RWPE1 (cell line): ENCODE data around the gene SIM2.
"Not testable (repeated sequence)": the region's sequence is repeated elsewhere in the genome, so short reads cannot be mapped to it uniquely, and the experiment has no call there.

Source experiments
- CTCF ChIA-PET: fragments of 350-600 bp; sonication (Branson Sonifier 250); formaldehyde crosslinking; extraction: SDS; loops from one replicate; lab custom pipeline; 2021; lab: Yijun Ruan, JAX
- POLR2A ChIA-PET: fragments of 400-600 bp; formaldehyde crosslinking; extraction: SDS; loops from one replicate; lab custom pipeline; 2020; ENCODE audit warnings: antibody characterized with exemption; ENCODE audit not compliant: low non-redundant PET; lab: Yijun Ruan, JAX
- DNase-seq: peaks from one replicate; pipeline ENCODE4 v3.0.0; 2012; ENCODE audit warnings: low spot score
- H3K27ac ChIP-seq: fragments of 450-650 bp; 2 replicates; pipeline ENCODE4 v1.5.1; 2017
- TF ChIP-seq, protein P1 (sequence below): fragments of 450-650 bp; conservative IDR thresholded peaks from 2 replicates; pipeline ENCODE4 v1.5.1; 2017; ENCODE audit warnings: low read depth, mild to moderate bottlenecking

Gene SIM2

DNA sequence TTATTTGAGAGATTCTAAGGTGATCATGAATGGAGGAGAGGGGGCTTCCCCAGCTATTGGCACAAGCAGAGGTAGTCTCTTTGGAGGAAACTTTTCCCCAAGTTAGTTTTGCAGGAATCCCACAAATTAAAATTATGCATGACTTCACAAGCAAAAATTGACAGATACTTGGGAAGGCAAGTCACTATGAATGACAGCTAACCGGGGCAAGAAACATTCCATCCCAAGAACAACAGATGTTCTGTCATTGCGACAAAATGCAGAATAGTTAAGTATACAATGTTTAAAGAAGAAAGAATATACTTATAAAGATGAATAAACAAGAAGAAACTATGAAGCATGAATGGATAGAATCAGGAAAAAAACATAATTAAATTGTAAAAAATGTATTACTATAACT is 27.1 kb upstream of the SIM2 start:
- ChIA-PET CTCF (no interaction called here), POLR2A (no interaction called here)
- TF ChIP-seq, protein P1, sequence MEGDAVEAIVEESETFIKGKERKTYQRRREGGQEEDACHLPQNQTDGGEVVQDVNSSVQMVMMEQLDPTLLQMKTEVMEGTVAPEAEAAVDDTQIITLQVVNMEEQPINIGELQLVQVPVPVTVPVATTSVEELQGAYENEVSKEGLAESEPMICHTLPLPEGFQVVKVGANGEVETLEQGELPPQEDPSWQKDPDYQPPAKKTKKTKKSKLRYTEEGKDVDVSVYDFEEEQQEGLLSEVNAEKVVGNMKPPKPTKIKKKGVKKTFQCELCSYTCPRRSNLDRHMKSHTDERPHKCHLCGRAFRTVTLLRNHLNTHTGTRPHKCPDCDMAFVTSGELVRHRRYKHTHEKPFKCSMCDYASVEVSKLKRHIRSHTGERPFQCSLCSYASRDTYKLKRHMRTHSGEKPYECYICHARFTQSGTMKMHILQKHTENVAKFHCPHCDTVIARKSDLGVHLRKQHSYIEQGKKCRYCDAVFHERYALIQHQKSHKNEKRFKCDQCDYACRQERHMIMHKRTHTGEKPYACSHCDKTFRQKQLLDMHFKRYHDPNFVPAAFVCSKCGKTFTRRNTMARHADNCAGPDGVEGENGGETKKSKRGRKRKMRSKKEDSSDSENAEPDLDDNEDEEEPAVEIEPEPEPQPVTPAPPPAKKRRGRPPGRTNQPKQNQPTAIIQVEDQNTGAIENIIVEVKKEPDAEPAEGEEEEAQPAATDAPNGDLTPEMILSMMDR = no peak
- no peak for DNase-seq
- H3K27ac ChIP-seq = no peak overlapping the region

DNA sequence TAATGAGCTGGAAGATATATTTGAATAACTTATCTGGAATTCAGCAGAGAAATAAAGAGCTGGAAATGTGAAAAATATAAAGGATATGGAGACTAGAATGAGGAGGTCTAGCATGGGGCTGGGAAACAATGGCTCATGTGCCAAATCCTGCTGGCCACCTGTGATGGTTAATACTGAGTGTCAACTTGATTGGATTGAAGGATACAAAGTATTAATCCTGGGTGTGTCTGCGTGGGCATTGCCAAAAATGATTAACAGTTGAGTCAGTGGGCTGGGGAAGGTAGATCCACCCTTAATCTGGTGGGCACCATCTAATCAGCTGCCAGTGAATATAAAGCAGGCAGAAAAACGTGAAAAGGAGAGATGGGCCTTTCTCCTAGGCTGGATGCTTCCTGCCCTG is 26.6 kb upstream of the SIM2 start:
- H3K27ac ChIP-seq, DNase-seq, POLR2A ChIA-PET, CTCF ChIA-PET: not testable (repeated sequence)

DNA sequence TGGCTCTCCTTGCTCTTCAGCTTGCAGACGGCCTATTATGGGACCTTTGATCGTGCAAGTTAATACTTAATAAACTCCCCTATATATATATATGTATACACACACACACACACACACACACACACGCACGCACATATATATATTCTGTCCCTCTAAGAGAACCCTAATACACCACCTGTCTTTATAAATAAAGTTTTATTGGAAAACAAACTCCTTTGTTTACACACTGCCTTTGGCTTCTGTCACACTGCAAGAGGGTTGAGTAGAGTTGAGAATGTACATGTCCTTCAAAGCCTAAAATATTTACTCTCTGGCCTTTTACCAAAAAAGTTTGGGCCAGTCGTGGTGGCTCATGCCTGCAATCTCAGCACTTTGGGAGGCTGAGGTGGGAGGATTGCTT is 26.2 kb upstream of the SIM2 start:
- CTCF ChIA-PET = no interaction called here

DNA sequence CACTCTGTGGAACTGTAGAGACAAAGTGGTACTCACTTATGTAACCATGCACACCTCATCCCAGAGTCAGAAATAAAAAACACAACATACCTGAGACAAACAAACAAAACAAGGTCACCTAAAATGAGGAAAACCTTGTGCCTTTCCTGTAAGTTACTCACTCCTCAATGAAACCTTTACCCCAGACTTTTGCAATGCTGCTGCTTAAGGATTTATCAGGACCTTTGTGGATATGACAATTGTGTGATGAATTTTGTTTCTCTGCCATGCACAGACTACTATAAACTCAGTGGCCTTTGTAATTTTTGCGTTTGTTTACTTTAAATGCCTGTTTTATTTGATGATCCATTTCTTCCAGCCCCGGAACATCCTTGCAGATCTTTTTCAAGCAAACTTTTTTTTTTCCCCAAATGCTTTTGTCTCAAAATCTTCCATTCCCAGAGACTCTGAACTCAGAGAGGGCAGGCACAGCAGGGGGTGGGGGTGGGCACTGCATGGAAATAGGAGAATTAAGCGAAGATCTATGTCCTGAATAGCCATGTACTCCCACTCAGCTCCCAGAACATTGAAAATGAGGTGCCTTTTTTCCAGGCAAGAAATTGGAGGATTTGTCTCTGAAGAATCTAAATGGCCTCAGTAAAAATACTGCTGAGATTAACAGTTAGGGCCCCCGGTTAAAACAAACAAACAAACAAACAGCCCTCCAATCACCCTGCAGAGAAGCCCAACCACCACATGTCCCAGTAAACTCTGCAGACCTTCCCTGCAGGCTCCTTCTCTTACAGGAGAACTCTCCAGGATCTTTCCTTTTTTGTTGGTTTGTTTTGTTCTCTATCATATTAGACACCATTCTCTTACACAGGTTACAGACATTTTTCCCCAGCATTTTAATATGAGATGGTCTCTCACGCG is 22.6 kb upstream of the SIM2 start:
- TF ChIP-seq, protein P1 = no peak
- CTCF ChIA-PET = no interaction called here
- POLR2A ChIA-PET = no interaction called here
- H3K27ac ChIP-seq = no peak overlapping the region
- no peak for DNase-seq

More for the DNA sequence above, 26.2 kb upstream of the SIM2 start:
- no peak overlapping the region for H3K27ac ChIP-seq
- no peak for DNase-seq
- POLR2A ChIA-PET = no interaction called here
- TF ChIP-seq, protein P1 = no peak

DNA sequence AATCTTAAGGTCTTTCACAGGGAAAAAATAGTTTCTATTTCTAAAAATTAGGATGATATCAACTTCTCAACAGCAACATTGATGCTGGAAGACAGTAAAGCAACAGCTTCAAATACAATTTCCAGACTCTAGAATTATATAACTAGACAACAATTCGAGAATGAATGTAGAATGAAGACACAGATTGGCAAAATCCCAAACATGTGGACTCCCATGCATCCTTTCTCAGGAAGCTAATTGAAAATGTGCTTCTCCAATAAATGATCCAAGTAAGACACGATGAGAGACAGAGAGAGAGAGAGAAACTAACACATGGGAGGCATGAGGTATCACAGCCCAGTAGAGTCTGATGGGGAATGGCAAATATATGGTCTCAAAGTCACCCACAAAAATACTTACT is 21.5 kb upstream of the SIM2 start:
- POLR2A ChIA-PET = interaction anchor here (0.6 kb wide), 1 partner anchor 19 kb away, joined by 3 read pairs; no protein-coding TSS in a partner anchor
- CTCF ChIA-PET = no interaction called here
- no peak overlapping the region for H3K27ac ChIP-seq
- DNase-seq = no peak
- TF ChIP-seq, protein P1 = no peak

DNA sequence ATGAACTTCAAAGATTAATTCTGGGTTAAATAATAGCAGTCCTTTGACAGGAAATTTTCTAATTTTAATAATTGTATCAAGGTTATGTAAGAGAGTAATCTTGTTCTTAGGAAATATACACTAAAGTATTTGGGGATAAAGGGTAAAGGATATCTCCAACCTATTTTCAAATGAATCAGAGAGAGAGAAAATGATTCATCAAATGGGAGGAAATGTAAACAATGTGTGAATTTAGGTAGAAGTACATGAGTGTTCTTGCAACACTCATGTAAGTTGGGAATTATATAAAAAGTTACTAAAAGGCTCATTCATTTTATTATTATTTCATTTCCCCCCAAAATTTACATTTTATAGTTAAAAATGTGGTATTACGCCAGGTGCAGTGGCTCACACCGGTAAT is 20.4 kb upstream of the SIM2 start:
- H3K27ac ChIP-seq = no peak overlapping the region
- ChIA-PET POLR2A (no interaction called here), CTCF (no interaction called here)
- TF ChIP-seq, protein P1 = no peak
- no peak for DNase-seq

DNA sequence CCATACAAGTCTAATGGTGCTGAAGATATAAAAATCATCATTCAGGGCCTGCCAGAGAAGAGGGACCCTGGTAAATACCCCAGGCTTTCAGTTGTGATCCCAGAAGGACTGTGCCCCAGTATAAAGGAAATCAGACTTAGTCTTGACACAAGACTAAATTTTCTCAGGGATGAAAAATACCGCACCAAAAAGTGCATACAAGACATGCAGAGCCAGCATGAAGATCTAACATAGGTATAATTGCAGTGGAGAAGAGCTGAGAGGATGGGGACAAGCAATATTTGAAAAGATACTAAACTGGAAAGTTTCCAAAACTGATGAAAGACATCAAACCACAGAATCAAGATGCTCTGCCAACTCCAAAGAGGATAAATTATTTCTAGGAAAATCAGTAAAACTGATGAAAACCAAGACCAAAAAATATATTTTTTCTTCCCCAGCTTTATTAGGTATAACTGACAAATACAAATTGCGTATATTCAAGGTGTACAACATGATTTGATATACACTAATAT is 17.7 kb upstream of the SIM2 start:
- ChIA-PET POLR2A (no interaction called here), CTCF (interaction anchor here (1.0 kb wide), 1 partner anchor 51 kb away, joined by 4 read pairs; no protein-coding TSS in a partner anchor)
- no peak for DNase-seq
- no peak overlapping the region for H3K27ac ChIP-seq
- TF ChIP-seq, protein P1 = no peak
